GDM1 (cell line): ENCODE measurements around the gene PRDM15.

Source experiments
- DNase-seq: peaks from one replicate; lab custom pipeline; 2025; lab: John Stamatoyannopoulos, UW

The PRDM15 gene

DNA sequence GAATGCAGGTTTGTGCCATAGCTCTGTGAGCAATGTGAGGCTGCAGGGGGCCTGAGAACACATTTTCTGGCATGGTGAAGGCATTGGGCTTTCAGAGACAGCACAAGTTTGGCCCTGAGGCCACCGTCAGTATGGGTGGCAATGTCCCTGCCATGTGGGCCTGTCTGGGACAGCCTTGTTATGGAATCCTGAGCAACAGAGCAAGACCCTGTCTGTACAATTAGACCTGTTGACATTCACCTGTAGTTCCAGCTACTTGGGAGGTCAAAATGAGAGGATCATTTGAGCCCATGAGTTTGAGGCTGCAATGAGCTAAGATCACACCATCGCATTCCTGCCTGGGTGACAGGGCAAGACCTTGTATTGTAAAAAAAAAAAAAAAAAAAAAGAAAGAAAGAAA is 35.6 kb downstream of the PRDM15 start:
- DNase-seq = no peak

DNA sequence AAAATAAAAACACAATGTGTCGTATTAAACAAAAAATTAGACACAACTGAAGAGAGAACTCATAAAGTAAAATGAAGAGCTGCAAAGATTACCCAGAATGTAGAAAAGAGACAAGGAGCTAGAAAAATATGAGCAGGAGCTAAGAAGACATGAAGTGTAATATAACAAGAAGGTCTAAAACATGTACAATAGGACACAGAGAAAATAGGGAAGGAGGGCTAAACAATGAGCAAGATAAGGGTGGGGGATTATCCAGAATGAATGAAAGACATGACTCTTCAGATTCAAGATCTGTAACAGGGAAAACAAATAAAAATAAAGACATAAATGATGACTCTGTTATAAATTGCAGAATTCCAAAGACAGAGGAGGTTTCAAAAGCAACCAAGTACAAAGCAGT is 38.3 kb downstream of the PRDM15 start:
- no peak for DNase-seq

DNA sequence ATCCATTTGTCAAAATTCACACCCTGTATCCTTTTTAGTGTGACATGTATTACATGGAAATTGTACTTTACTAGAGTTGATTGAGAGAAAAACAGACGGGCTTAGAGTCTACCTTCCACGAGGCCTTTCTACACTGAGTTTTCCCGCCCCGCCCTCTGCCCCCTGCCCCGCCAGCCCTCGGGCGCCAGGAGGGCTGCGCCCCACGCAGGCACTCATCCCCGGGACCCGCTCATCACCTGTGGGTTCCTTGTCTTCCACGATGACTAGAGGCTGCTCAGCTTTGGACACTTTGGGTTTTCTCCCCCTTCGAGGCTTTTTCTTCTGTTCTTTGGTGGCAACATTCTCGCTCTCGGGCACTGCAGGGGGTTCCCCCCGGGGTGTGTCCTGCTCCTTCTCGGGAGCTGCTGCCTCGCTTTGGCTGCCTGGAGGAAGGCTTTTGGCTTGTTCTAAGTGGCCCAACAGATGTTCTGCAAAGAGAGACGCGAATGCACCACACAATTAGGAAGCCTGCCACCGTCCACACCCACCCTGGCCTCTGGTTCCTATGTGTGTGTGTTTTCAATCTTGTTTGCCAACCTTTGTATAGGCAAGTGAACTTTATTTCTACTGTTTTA is 39.6 kb downstream of the PRDM15 start:
- DNase-seq = no peak

DNA sequence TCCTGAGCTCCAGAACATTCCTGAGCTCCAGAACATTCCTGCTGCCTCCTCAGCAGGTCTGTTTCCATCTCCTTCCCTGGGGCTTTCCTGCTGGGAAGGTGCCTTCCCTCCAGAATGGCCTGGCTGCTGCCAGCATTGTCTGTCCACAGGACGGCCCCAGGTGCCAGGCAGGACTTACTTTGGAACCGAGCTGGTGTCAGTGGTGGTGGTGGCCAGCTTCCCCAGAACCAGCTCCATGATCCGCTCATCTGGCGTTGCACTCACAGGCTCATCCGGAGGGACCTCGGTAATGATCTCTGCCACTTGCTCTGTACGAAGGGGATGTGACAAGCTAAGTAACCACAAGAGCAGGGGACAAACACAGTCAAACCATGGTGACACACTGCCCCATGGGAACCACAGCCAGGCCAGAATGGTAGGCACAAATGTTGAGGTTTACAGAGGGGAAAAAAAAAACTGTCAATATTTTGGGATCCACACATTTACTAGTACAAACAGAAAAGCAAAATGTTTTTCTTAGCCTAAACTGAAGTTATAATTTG is 41.3 kb downstream of the PRDM15 start:
- no peak for DNase-seq

DNA sequence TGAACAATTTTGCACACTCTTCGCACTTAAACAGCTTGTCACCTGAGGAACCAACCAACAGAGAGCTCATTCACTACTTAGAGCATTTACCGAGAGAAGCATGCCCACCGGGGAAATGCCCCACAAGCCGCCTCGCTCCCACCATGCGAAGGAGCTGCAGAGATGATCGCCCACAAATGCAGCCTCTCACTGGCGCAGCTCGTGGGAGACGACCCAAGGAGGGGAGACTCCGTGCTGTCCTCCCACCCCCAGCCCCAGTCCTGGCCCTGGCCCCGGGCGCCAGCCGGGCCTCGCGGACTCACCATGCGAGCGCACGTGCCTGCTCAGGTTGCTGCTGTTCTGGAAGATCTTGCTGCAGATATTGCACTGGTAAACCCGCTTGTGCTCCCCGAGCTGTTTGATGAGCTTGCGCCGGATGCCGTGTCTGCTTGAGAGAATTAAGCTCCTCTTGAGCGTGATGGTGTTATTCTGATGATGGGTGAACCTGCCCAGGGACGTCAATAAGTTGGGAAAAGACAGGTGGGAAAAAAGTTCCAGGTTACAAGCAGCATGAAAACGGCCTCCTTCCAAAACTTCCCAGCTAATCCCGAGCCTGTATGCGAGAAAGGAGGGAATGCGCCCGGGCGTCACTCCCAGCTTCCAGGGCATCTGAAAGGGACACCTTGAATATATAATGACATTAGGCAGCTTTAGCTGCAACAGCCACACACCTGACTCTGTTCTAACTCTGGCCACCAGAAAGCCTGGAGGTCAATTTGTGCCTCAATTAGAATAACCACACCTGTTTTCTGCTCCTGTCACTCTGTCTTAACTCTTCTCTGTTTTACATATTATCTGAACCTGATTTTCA is 42.8 kb downstream of the PRDM15 start:
- DNase-seq = no peak

DNA sequence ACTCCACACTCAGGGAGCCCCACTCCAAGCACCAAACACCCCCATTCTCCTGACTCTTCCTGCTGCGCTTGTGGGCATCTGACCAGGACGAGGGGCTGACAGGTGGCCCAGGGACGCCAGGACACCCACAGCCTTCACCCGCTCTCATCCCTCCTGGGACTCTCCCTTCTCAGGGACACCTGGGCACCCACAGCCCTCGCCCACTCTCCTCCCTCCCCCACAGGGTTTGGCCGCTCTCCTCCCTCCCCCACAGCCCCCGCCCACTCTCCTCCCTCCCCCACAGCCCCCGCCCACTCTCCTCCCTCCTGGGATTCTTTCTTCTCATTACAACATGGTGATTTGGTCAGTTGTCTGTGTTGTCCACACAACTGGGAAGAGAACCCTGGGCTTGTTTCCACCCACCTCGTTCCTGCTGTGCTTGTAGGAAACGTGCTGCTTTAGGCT is 43.4 kb downstream of the PRDM15 start:
- no peak for DNase-seq

DNA sequence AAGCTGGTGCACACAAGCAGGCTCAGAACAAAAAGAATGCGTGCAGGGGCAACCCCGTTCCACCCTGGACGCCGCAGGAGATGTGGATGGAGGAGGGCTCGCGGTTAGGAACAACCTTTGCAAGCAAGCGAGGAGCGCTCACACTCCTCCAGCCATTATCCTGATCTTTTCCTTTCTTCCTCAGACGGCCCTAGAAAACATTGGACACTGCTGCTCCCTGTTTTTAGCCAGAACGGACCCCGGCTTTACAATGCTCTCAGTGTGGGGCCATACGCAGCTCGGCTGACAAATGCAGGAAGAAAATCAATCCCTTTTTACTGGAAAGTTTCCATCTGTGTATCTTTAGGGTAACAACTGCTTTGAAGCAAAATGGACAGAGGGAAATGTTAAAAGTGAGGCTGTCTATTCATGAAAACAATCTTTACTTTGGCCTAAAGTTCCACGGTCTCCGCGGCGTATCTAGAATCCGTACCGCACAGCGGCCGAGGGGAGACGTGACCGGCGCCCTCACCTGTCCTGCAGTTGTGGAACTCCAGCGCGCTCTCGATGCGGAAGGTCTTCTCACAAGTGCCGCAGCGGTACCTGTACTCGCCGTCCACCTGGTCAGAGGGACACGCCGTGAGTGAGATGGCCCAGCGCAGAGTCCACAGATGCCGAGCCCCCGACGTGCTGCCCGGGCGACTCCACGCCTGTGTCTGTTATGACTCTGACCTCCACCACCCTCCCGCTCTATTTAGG is 44.0 kb downstream of the PRDM15 start:
- DNase-seq = no peak

DNA sequence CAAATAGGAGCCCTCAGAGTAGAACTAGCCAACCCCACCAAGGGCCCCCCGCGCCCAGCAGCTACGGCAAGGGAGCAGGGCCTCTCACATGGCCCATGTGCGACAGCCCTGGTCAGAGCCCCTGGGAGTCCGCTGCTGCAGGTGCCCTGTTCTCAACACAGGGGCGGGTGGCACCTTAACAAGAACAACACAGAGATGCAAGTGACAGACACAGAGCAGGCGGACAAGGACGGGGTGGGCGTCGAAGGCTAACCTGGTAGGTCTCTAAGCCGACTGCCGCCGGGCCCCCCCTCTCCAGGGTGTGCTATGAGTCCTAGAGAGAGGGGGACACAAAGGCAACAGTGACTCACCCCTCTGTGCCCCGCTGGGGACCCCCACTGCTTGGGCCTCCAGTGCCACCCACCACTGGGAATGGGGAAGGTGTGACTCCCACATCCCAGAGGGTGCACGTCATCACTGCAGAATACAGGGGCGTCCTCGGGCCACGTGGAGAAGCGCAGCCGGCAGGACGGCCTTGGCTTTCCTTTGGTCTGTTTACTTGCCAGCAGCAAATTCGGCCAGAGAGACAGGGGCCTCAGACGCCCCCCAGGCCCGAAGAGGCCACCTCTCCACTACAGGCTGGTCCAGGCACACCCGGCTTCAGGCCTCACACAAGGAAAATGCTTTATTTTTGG is 44.8 kb downstream of the PRDM15 start:
- no peak for DNase-seq

DNA sequence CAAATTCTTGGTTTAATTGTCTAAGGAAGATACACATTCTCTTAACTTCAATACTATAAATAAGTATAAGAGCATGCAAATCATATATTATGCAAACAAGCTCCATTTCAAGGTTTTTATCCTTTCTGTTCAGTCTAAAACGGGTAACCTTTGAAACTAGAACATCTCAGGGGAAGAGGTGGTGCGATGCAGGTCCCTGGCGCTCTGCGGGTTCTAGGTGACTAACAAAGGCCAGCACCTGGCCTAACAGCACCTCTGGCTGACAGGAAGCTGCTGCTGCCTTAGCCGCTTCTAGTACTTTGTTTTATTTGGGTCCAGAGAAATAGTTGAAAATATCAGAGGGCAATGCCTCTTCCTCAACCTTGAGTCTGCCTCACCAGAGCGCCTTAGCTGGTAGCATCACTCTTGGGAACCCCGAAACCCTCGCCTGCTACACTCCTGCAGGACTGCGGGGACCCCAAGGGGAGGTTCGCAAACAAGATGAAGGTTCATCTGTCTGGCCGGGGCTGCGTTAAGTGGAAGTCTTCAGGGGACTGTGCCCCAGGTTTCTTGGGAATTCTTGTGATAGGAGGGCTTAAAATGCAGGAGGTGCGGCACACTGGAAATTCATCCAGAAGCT is 45.5 kb downstream of the PRDM15 start:
- no peak for DNase-seq

DNA sequence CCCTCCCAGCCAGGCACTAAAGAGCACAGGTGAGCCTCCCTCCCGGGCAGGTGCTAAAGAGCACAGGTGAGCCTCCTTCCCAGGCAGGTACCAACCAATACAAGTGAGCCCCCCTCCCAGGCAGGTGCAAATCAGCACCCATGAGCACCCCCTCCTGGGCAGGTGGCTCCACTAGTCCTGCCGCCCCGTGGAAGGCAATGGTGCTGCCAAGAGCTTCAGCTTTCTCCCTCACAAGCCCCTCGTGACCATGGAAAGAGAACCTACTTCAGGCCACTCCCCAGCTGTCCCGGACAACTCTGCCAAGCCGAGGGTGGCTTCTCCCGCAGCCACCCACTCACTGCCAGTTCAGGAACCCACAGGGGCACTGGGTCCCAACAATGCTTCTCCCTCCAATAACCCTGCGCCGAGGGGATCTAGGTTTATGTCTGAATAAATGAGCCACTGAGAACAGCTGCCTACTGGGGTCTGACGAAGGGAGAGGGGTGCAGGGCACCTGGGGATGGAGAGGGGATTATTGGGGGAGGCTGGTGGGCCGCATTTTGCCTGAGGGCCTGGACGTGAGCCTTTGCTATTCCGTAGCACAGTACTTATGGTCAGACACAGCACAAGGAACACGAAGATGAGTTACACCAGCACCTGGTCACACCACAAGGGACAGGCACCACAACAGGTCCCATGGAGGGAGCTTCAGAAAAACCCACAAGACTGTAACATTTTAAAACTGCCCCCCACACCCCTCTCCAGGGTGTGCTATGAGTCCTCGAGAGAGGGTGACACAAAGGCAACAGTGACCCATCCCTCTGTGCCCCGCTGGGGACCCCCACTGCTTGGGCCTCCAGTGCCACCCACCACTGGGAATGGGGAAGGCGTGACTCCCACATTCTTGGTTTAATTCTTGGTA is 46.3 kb downstream of the PRDM15 start:
- no peak for DNase-seq

DNA sequence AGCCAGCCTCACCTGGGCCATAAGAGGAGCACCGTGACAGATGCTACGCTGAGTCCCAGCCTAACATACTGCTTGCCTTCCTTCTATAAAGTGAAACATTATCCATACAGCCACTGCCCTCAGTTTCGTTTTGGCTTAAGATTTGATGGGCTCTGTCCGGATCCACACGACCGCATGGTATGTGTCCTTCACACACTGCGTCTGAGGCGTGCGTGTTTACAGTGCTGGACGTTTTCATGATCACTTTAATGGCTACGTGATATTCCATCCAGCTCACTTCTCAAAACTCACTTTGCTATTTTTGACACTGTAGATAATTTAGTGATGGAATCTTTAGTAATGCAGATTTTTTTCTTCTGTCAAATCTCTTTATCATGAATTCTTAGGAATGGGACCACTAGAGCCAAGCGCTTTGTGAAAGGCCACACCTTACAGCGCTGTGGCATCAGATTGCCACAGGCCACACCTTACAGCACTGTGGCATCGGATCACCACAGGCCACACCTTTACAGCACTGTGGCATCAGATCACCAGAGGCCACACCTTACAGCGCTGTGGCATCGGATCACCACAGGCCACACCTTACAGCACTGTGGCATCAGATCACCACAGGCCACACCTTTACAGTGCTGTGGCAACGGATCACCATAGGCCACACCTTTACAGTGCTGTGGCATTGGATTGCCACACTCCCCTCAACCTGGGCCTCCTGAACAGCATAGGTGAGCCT is 47.1 kb downstream of the PRDM15 start:
- DNase-seq = no peak

DNA sequence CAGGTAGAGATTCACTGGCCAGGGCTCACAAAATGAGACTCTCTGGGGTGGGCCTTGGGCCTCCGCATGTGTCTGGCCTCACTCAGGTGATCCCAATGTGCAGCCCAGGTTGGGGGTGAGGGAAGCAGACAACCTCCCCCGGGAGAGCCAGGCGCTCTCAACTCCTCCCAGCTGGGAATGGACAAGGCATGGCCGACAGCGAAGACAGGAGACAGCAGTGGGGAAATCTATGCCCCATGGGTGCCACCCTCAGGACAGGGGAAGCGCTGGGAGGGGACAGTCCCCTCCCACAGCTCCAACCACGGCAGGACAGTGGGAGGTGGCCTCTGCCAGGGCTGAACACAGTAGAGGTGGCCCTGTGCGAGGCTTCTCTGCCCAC is 47.7 kb downstream of the PRDM15 start:
- DNase-seq = no peak

DNA sequence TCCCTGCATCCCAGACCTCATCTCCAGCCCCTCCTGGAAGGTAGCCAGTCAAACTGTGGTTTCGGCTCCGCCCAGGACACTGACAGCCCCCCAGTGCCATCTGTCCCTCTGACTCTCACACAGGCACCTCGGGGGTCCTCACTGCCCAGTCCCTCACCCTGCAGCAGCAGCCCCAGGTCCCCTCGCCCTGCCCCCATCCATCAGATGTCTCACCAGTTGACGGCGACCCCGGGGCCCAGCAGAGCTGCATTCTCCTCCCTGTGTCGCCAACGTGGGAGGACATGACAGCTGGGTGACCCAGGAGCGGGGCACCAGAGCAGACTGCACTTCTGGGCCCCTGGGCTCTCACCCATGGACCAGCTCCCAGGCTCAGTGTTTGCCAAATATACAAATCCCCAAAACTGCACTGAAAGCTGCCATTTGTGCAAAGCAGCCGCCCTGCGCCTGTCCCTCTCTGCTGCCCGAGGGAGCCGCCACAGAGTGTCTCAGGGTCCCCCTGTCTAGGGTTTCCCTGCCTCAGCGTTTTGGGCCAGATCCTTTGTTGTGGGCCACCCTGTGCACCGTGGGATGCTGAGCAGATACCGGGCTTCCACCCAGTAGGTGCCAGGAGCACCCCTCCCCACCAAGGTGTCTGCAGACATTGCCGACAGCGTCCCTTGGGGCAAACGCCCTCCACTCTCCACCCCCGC is 48.2 kb downstream of the PRDM15 start:
- DNase-seq = no peak

DNA sequence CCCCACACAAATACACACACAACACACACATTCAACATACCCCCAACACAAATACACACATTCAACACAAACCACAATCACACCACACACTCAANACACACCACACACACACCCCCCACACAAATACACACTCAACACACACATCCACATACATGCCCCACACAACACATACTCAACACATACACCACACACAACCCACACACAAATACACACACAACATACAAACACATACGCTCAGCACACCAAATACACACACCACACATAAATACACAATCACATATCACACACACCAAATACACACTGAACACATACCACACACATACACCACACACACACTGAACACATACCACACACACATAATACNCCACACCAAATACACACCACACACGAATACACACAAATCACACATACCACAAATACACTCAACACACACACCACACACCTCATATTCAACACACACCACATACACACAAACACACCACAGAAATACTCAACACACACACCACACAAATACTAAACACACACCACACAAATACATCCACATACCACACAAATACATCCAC is 48.9 kb downstream of the PRDM15 start:
- DNase-seq = no peak

DNA sequence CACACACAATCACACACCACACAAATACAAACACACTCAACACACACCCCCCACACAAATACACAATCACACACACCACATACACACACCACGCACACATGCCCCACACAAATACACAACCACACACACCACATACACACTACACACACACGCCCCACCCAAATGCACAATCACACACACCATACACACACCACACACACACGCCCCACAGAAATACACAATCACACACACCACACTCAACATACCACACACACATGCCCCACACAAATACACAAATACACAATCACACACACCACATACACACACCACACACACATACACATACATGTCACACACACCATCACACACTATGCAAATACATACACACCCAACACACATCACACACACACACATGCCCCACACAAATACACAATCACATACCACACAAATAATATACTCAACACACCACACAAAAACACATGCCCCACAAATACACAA is 50.2 kb downstream of the PRDM15 start:
- no peak for DNase-seq

DNA sequence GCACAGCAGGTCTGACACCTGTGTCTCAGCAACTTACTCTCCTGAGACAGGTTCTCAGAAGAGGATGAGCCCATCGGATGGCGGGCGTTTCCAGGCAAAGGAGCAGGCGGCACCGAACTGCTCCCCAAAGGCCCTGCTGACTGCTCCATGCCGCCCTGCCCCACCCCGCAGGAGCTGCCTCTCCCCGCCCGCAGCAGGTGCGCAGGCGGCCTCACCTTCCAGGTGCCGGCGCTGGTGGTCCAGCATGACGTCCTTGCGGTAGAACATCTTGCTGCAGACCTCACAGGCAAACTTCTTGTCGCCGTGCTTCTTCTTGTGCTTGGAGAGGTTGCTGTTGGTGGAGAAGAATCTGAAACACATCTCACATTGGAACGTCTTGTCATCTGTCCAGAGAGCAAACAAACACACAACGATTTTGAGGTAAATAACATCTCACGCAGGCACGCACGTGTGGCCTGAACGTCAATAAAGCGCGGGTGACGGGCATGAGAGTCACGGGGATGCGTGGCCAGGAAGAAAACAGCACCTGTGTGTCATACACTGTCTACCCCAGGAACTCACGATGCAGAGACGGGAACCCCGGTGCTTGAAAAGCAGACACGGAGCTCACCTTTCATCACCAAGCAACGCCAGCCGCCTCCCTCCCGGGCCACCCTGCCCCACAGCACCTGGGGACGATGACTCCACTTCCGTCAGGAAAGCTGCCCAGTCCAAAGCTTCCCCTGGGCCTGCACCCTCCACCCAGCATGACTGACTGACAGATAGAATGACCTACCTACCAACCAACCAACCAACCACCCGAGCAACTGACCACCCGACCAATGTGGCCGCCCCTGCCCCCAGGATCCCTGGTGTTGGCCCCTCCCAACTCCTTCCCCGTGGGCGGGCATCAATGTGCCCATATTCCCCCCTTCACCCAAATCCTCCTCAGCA is 50.9 kb downstream of the PRDM15 start:
- no peak for DNase-seq

DNA sequence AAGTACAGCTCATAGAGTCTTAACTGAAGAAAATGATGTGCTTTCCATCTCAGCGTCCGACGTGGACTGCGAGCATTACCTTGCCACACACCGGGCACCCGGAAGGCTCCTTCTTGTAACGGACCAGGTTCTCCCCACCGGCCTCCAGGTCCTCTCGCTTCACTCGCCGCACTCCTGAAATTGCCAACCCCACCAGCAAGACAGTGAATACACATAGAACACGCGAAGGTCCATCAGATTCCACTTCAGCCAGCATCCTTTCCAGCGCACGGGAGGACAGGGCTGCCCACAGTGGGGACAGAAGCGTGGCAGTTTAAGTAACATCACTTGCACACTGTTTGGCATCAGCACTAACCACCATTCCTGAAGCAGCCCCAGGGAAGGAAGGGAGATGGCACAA is 53.3 kb downstream of the PRDM15 start:
- DNase-seq = no peak

DNA sequence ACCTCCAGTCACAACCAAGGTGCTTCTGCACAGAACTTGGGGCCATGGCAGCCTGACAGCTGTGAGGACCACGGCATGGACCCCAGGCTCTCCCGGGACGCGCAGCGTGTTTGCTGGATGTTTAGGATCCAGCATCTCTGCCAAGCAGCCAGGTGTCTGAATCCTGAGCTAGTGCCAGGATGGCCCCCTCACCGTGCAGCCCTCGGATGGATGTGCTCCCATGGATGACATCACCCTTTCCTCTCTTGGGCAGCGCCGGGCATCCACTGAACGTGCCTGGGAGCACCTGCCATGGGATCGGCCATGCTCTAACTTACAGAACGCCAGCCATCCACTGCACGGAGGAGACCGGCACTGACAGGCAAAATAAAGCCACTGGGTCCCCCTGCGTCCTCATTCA is 53.9 kb downstream of the PRDM15 start:
- no peak for DNase-seq
